ENCODE data around the gene ZSWIM5.
"Not testable (repeated sequence)": the region's sequence is repeated elsewhere in the genome, so short reads cannot be mapped to it uniquely, and the experiment has no call there.

Gene ZSWIM5

GRCh38 chr1:45152126-45152525 lies 54.3 kb downstream of the ZSWIM5 start:
- Mint-ChIP-seq H3K9me3 (peaks cover 0 to 4% of the 10 kb centered on the region in 2 donors), H3K4me1 (ENCODE audit: low read depth in 2 of 2) (peaks cover 0 to 17% of the 10 kb centered on the region in 2 donors), H3K4me3 (no peak overlapping the region), H3K27ac (no peak overlapping the region), H3K27me3 (peaks cover 0 to 5% of the 10 kb centered on the region in 2 donors), H3K36me3 (ENCODE audit: insufficient read depth) (no peaks in the 10 kb centered on the region)
- DNase-seq = no peak
- no peak for ATAC-seq (replicated peaks)

- Mint-ChIP-seq H3K4me3 (no peak overlapping the region), H3K9me3 (peaks cover 0 to 2% of the 10 kb centered on the region in 2 donors), H3K4me1 (ENCODE audit: low read depth in 2 of 2) (peaks cover 2 to 12% of the 10 kb centered on the region in 2 donors), H3K36me3 (ENCODE audit: insufficient read depth) (no peaks in the 10 kb centered on the region), H3K27ac (peak overlapping the region in 1 of 2 donors; percentile 29), H3K27me3 (peaks cover 0 to 5% of the 10 kb centered on the region in 2 donors)
- DNase-seq = no peak
- no peak for ATAC-seq (replicated peaks)
These were observed 58.1 kb downstream of the ZSWIM5 start for GRCh38 chr1:45148209-45148825.

GRCh38 chr1:45146833-45147232 lies 59.6 kb downstream of the ZSWIM5 start:
- DNase-seq (no peak), ATAC-seq (replicated peaks) (no peak)
- Mint-ChIP-seq H3K4me1 (ENCODE audit: low read depth in 2 of 2) (peaks cover 2 to 12% of the 10 kb centered on the region in 2 donors), H3K9me3 (no peaks in the 10 kb centered on the region), H3K27ac (no peak overlapping the region), H3K27me3 (peaks cover 0 to 1% of the 10 kb centered on the region in 2 donors), H3K36me3 (ENCODE audit: insufficient read depth) (no peaks in the 10 kb centered on the region), H3K4me3 (no peak overlapping the region)

DNA sequence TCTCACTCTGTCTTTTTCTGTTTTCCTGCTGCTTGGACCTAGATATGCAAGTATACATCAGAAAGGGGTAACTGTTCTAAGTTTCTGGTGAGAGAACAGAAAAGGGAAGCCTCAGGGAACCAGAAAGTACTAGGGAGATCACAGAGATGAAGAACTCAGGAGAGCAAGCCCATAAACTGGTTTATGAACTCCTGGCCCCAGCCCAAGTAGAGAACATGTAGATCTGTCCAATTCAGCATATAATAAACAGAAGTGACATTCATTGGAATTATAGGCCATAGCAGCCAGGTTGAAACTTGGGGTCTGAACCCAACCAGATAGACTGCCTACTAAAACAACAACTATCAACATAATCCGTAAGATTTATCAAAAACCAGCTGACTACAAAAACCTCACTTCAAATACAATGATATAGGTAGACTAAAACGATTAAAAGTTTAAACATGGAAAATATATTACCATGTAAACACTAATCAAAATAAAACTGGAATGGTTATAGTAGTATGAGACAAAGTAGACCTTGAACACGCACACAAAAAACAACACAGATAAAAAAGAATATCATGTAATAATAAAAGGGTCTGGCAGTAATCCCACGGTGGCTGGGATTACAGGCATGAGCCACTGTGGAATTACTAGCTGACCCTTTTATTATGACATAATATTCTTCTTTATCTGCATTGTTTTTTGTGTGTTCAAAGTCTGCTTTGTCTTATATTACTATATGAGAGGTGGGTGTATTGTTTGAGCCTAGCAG lies 65.0 kb downstream of the ZSWIM5 start:
- Mint-ChIP-seq H3K4me1 (ENCODE audit: low read depth in 2 of 2) (peaks cover 2 to 3% of the 10 kb centered on the region in 2 donors), H3K4me3 (no peak overlapping the region), H3K27me3 (no peaks in the 10 kb centered on the region), H3K27ac (no peak overlapping the region), H3K36me3 (ENCODE audit: insufficient read depth) (no peaks in the 10 kb centered on the region), H3K9me3 (no peaks in the 10 kb centered on the region)
- DNase-seq = no peak
- no peak for ATAC-seq (replicated peaks)

- Mint-ChIP-seq H3K9me3 (no peaks in the 10 kb centered on the region), H3K27me3 (no peaks in the 10 kb centered on the region), H3K4me3 (no peak overlapping the region), H3K36me3 (ENCODE audit: insufficient read depth) (peaks cover 5% of the 10 kb centered on the region), H3K27ac (no peak overlapping the region), H3K4me1 (ENCODE audit: low read depth in 2 of 2) (peaks cover 0 to 3% of the 10 kb centered on the region in 2 donors)
- DNase-seq (no peak), ATAC-seq (replicated peaks) (no peak)
These were observed 69.4 kb downstream of the ZSWIM5 start for GRCh38 chr1:45136984-45137383.

GRCh38 chr1:45135316-45135715 lies 71.1 kb downstream of the ZSWIM5 start:
- no peak overlapping the region for H3K27ac Mint-ChIP-seq
- no peaks in the 10 kb centered on the region for H3K27me3 Mint-ChIP-seq
- ATAC-seq (replicated peaks) = no peak
- H3K36me3 Mint-ChIP-seq (ENCODE audit: insufficient read depth) = peaks cover 5% of the 10 kb centered on the region
- DNase-seq = no peak
- H3K4me1 Mint-ChIP-seq (ENCODE audit: low read depth in 2 of 2) = peaks cover 0 to 3% of the 10 kb centered on the region in 2 donors
- H3K9me3 Mint-ChIP-seq = no peaks in the 10 kb centered on the region
- H3K4me3 Mint-ChIP-seq = no peak overlapping the region

DNA sequence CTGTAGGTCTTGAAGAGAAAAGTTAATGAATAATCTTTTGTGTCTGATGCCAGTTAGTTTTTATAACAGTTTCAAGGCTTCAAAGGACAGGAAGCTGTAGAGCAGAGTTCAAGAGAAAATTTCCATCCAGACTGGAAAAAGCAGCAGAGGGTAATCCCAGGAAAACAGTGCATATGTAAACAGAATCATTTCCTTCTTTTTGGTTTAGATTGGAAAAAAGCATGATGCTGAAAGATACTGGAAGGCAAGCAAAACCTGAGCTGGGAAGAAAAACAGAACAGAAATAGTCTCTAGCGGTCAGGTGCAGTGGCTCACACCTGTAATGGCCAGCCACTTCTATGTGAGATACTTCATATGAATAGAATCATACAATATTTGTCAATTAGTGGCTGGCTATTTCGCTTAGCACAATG lies 71.9 kb downstream of the ZSWIM5 start:
- Mint-ChIP-seq H3K4me3 (no peak overlapping the region), H3K27me3 (no peaks in the 10 kb centered on the region), H3K36me3 (ENCODE audit: insufficient read depth) (peaks cover 5% of the 10 kb centered on the region), H3K27ac (no peak overlapping the region), H3K9me3 (no peaks in the 10 kb centered on the region), H3K4me1 (ENCODE audit: low read depth in 2 of 2) (no peaks in the 10 kb centered on the region)
- ATAC-seq (replicated peaks) = no peak
- DNase-seq = no peak

DNA sequence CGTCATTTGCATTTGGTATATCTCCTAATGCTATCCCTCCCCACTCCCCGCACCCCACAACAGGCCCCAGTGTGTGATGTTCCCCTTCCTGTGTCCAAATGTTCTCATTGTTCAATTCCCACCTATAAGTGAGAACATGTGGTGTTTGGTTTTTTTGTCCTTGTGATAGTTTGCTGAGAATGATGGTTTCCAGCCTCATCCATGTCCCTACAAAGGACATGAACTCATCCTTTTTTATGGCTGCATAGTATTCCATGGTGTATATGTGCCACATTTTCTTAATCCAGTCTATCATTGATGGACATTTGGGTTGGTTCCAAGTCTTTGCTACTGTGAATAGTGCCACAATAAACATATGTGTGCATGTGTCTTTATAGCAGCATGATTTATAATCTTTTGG lies 73.7 kb downstream of the ZSWIM5 start:
- not testable (repeated sequence) for H3K36me3 Mint-ChIP-seq (ENCODE audit: insufficient read depth); ATAC-seq (replicated peaks); DNase-seq; H3K27ac Mint-ChIP-seq; H3K9me3 Mint-ChIP-seq; H3K4me1 Mint-ChIP-seq (ENCODE audit: low read depth in 2 of 2); H3K4me3 Mint-ChIP-seq; H3K27me3 Mint-ChIP-seq

GRCh38 chr1:45123358-45123757 lies 83.0 kb downstream of the ZSWIM5 start:
- H3K4me3 Mint-ChIP-seq = no peak overlapping the region
- H3K4me1 Mint-ChIP-seq (ENCODE audit: low read depth in 2 of 2) = peaks cover 7 to 15% of the 10 kb centered on the region in 2 donors
- no peak overlapping the region for H3K27ac Mint-ChIP-seq
- DNase-seq (no peak), ATAC-seq (replicated peaks) (peak; percentile 24)
- H3K27me3 Mint-ChIP-seq = no peaks in the 10 kb centered on the region
- no peaks in the 10 kb centered on the region for H3K36me3 Mint-ChIP-seq (ENCODE audit: insufficient read depth)
- no peaks in the 10 kb centered on the region for H3K9me3 Mint-ChIP-seq

DNA sequence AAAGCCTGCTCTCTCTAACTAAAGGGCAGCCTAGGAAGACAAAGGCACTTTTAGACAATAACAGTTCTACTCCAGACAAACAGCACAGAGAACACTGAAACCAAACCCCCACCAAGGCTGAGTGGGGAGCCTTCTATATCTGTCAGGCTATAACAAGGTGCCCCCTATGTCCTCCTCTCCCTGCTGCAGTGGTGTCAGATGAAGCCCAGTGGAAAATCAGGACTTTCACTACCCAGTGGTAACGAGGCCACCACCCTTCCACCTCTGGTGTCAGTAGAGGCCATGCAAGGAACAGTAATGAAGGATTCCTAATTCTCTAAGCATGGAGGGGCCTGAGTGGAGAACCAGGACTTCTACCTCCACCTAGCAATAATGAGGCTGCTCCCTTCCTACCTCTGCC lies 83.7 kb downstream of the ZSWIM5 start:
- Mint-ChIP-seq H3K9me3 (no peaks in the 10 kb centered on the region), H3K27me3 (no peaks in the 10 kb centered on the region), H3K4me3 (peak overlapping the region in 1 of 2 donors; percentile 2), H3K36me3 (ENCODE audit: insufficient read depth) (no peaks in the 10 kb centered on the region), H3K27ac (no peak overlapping the region), H3K4me1 (ENCODE audit: low read depth in 2 of 2) (peaks cover 11 to 21% of the 10 kb centered on the region in 2 donors)
- no peak for ATAC-seq (replicated peaks)
- DNase-seq = no peak

- no peaks in the 10 kb centered on the region for H3K36me3 Mint-ChIP-seq (ENCODE audit: insufficient read depth)
- H3K27ac Mint-ChIP-seq = peak overlapping the region; percentile 72 to 73
- H3K27me3 Mint-ChIP-seq = no peaks in the 10 kb centered on the region
- ATAC-seq (replicated peaks) = peak; percentile 51
- no peak for DNase-seq
- no peaks in the 10 kb centered on the region for H3K9me3 Mint-ChIP-seq
- H3K4me1 Mint-ChIP-seq (ENCODE audit: low read depth in 2 of 2) = peaks cover 28 to 42% of the 10 kb centered on the region in 2 donors
- H3K4me3 Mint-ChIP-seq = peak overlapping the region; percentile 45 to 66
These were observed 88.6 kb downstream of the ZSWIM5 start for GRCh38 chr1:45117766-45118165.

DNA sequence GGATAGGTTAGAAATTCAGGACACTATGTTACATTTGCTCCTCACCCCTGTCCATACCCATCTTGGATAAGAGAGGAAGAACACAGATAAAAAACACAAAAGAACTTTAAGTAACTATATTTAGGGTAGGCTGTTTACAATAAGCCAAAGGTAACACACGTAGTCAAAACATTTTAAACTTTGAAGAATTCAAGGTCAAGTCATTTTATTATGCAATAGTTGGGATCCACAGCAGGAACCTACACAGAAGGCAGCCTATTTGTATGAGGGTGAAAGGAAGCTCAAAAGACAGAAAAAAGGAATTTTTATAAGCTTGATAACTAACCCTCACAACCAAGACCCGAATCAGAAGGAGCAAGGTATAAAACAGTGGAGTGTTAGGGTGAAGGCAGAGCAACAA lies 89.6 kb downstream of the ZSWIM5 start:
- DNase-seq = no peak
- Mint-ChIP-seq H3K4me1 (ENCODE audit: low read depth in 2 of 2) (peaks cover 28 to 42% of the 10 kb centered on the region in 2 donors), H3K36me3 (ENCODE audit: insufficient read depth) (no peaks in the 10 kb centered on the region), H3K27ac (peak overlapping the region; percentile 72 to 73), H3K27me3 (no peaks in the 10 kb centered on the region), H3K4me3 (peak overlapping the region; percentile 65 to 66), H3K9me3 (no peaks in the 10 kb centered on the region)
- no peak for ATAC-seq (replicated peaks)

- peak; percentile 79 for ATAC-seq (replicated peaks)
- no peaks in the 10 kb centered on the region for H3K9me3 Mint-ChIP-seq
- peak overlapping the region; percentile 72 to 73 for H3K27ac Mint-ChIP-seq
- no peaks in the 10 kb centered on the region for H3K36me3 Mint-ChIP-seq (ENCODE audit: insufficient read depth)
- H3K4me1 Mint-ChIP-seq (ENCODE audit: low read depth in 2 of 2) = peaks cover 26 to 41% of the 10 kb centered on the region in 2 donors
- H3K4me3 Mint-ChIP-seq = peak overlapping the region; percentile 65 to 66
- H3K27me3 Mint-ChIP-seq = no peaks in the 10 kb centered on the region
- no peak for DNase-seq
These were observed 90.1 kb downstream of the ZSWIM5 start for GRCh38 chr1:45116340-45116739.

DNA sequence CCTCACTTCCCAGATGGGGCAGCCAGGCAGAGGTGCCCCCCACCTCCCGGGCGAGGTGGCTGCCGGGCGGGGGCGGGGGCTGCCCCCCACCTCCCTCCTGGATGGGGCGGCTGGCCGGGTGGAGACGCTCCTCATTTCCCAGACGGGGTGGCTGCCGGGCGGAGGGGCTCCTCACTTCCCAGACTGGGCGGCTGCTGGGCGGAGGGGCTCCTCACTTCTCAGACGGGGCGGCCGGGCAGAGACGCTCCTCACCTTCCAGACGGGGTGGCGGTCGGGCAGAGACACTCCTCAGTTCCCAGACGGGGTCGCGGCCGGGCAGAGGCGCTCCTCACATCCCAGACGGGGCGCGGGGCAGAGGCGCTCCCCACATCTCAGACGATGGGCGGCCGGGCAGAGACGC lies 91.2 kb downstream of the ZSWIM5 start:
- H3K36me3 Mint-ChIP-seq (ENCODE audit: insufficient read depth); DNase-seq; ATAC-seq (replicated peaks); H3K4me3 Mint-ChIP-seq; H3K27ac Mint-ChIP-seq; H3K9me3 Mint-ChIP-seq; H3K27me3 Mint-ChIP-seq: not testable (repeated sequence)
- peaks cover 23 to 33% of the 10 kb centered on the region in 2 donors for H3K4me1 Mint-ChIP-seq (ENCODE audit: low read depth in 2 of 2)

Measured in effector memory CD8-positive, alpha-beta T cell (primary cell).